Activated naive CD8-positive, alpha-beta T cell treated with anti-CD3 and anti-CD28 coated beads for 36 hours (primary cell): ENCODE results near the gene ZNF135. TPM values are rescaled to one million over a fixed set of nuclear protein-coding genes. Genes with fewer than 3 reads are reported as not detected.

Source experiments
- DNase-seq: peaks from one replicate; pipeline ENCODE4 v3.0.0; 2021
- H3K27ac Mint-ChIP-seq: one replicate; pipeline ENCODE4 v1.8.0; 2022; ENCODE audit warnings: mild to moderate bottlenecking, moderate library complexity, mixed read lengths
- H3K27me3 Mint-ChIP-seq: one replicate; pipeline ENCODE4 v1.8.0; 2022; ENCODE audit warnings: mild to moderate bottlenecking, mixed read lengths
- H3K36me3 Mint-ChIP-seq: one replicate; pipeline ENCODE4 v1.8.0; 2021; ENCODE audit warnings: mild to moderate bottlenecking, mixed read lengths
- H3K4me1 Mint-ChIP-seq: one replicate; pipeline ENCODE4 v1.8.0; 2021; ENCODE audit warnings: mixed read lengths
- H3K4me3 Mint-ChIP-seq: one replicate; pipeline ENCODE4 v1.8.0; 2022; ENCODE audit warnings: mild to moderate bottlenecking, moderate library complexity, mixed read lengths
- H3K9me3 Mint-ChIP-seq: one replicate; pipeline ENCODE4 v1.8.0; 2022; ENCODE audit warnings: mixed read lengths
- total RNA-seq, 2 experiments: library from RNA; stranded (reverse); gene quantifications; one replicate each; pipeline ENCODE4 v1.2.3, GENCODE V29; 2021

Gene ZNF135
- total RNA-seq, 2 experiments from 2014 or later: 2.4 to 2.5 TPM

DNA sequence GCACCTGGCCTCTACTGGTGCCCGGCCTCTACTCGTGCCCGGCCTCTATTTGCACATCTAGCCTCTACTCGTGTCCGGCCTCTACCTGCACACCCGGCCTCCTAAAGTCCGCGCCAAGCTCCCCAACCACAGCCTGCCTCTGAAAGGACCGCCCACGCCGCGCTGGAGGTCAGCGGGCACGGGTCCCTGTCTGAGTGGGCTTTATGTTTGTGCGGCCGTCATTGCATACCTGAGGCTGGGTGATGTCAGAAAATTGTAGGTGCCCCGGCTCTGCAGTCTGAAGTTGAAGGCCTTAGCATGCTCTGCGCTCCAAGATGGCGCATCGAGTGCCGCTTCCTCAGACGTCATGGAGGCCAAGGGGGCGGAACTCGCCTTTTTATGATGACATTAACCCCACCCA, 1.1 kb downstream of the ZNF135 start:
- Mint-ChIP-seq H3K27ac (peak overlapping the region; percentile 54), H3K27me3 (peaks cover 11% of the 10 kb centered on the region), H3K9me3 (peaks cover 39% of the 10 kb centered on the region), H3K36me3 (peaks cover 68% of the 10 kb centered on the region), H3K4me1 (peaks cover 4% of the 10 kb centered on the region), H3K4me3 (peak overlapping the region; percentile 78)
- no peak for DNase-seq

DNA sequence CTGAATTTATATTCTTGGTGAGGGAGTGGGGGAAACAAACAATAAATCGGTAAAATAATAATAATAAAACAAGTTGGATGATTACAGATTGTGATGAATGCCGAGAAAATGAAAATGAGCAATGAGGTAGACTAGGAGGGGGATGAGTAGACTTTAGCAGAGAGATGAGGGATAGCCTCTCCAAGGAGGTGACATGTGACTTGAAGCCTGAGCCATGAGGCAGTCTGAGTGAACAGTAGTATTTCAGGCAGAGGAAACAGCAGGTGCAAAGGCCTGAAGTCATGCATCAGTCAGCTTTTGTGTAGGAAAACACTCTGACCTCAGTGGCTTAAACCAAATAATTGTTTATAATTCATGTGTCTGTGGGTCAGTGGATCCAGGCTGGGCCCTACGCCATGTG, 4.6 kb downstream of the ZNF135 start:
- Mint-ChIP-seq H3K27me3 (no peaks in the 10 kb centered on the region), H3K9me3 (peaks cover 54% of the 10 kb centered on the region)

DNA sequence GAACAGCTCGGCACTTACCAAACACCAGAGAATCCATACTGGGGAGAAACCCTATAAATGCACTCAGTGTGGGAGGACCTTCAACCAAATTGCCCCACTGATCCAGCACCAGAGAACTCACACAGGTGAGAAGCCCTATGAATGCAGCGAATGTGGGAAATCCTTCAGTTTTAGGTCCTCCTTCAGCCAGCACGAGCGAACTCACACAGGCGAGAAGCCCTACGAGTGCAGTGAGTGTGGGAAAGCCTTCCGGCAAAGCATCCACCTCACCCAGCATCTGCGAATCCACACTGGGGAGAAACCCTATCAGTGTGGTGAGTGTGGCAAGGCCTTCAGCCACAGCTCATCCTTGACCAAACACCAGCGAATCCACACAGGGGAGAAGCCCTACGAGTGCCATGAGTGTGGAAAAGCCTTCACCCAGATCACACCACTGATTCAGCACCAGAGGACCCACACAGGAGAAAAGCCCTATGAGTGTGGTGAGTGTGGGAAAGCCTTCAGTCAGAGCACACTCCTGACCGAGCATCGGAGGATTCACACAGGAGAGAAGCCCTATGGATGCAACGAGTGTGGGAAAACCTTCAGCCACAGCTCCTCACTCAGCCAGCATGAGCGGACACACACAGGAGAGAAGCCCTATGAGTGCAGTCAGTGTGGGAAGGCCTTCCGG, 8.3 kb downstream of the ZNF135 start:
- H3K4me3 Mint-ChIP-seq: no peak overlapping the region
- no peaks in the 10 kb centered on the region for H3K4me1 Mint-ChIP-seq
- DNase-seq: no peak
- no peak overlapping the region for H3K27ac Mint-ChIP-seq
- peaks cover 76% of the 10 kb centered on the region for H3K36me3 Mint-ChIP-seq
- H3K27me3 Mint-ChIP-seq: no peaks in the 10 kb centered on the region
- peaks cover 65% of the 10 kb centered on the region for H3K9me3 Mint-ChIP-seq

More for the DNA sequence above, 4.6 kb downstream of the ZNF135 start:
- Mint-ChIP-seq H3K4me1 (peaks cover 3% of the 10 kb centered on the region), H3K36me3 (peaks cover 90% of the 10 kb centered on the region), H3K4me3 (no peak overlapping the region), H3K27ac (no peak overlapping the region)
- DNase-seq: no peak

DNA sequence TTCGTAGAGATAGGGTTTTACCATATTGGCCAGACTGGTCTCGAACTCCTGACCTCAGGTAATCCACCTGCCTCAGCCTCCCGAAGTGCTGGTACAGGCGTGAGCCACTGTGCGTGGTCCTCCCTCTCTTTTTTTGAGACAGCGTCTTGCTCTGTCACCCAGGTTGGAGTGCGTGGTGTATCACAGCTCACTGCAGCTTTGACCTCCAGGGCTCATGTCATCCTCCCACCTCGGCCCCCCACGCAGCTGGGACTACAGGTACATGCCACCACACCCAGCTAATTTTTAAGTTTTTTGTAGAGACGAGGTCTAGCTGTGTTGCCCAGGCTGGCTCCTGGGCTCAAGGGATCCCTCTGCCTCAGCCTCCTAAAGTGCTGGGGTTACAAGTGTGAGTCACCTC, 20.7 kb downstream of the ZNF135 start:
- peaks cover 49% of the 10 kb centered on the region for H3K36me3 Mint-ChIP-seq
- H3K4me3 Mint-ChIP-seq: no peak overlapping the region
- H3K4me1 Mint-ChIP-seq: no peaks in the 10 kb centered on the region
- DNase-seq: no peak
- no peak overlapping the region for H3K27ac Mint-ChIP-seq
- H3K27me3 Mint-ChIP-seq: no peaks in the 10 kb centered on the region
- peaks cover 35% of the 10 kb centered on the region for H3K9me3 Mint-ChIP-seq

DNA sequence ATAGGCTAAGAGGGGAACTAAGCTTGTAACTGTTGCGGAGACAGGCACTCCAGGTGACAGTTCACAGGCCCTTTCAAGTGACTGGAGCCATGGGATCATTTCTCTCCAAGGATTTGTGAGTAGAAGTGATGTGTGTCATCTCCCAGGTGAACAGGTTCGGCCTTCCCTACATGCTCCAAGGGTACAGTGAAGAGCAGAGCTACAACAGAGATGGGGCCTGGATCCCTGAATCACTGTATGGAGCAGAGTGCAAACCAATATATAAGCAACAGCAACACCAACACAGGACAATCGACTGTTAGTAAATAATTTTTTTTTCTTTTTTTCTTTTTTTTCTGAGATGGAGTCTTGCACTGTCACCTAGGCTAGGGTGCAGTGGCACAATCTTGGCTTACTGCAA, 23.9 kb downstream of the ZNF135 start:
- H3K4me3 Mint-ChIP-seq: no peak overlapping the region
- H3K36me3 Mint-ChIP-seq: peaks cover 65% of the 10 kb centered on the region
- no peak for DNase-seq
- H3K27ac Mint-ChIP-seq: no peak overlapping the region
- H3K4me1 Mint-ChIP-seq: no peaks in the 10 kb centered on the region
- H3K27me3 Mint-ChIP-seq: no peaks in the 10 kb centered on the region
- peaks cover 31% of the 10 kb centered on the region for H3K9me3 Mint-ChIP-seq

DNA sequence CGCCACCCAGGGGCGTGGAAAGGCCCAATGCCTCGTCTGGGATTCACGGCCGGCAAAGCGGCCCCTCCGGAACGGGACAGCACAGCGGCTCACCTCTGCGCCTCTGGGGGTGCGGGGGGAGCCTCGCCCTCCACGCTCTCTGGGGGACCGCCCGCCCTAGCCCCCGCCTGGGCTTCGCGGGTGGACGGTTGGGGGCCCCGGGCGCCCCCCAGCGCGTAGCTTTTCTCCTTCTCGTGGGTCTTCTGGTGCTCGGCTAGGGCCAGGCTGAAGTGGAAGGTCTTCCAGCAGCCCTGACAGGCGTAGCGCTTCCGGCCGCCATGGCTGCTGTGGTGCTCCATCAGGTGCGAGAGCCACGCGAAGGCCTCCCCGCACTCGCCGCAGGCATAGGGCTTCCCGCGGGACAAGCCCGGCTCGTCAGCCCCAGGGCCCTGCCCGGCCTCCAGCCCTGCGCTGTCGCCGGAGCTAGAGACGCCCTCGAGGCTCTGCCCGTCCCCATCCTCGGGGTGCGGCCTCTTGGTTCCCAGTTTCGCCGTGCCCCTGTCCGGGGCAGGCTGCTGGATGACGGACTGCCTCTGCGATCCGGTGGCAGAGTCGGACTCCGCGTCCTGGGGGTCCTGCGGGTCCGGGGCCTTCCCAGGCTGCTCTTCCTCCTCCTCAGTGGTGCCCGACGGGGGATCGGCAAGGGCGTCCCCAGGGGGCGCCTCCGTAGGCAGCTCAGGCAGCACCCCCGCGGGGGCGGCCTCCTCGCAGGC, 25.7 kb downstream of the ZNF135 start:
- Mint-ChIP-seq H3K27ac (no peak overlapping the region), H3K9me3 (peaks cover 29% of the 10 kb centered on the region), H3K4me1 (no peaks in the 10 kb centered on the region), H3K4me3 (no peak overlapping the region), H3K36me3 (peaks cover 72% of the 10 kb centered on the region), H3K27me3 (no peaks in the 10 kb centered on the region)
- no peak for DNase-seq

DNA sequence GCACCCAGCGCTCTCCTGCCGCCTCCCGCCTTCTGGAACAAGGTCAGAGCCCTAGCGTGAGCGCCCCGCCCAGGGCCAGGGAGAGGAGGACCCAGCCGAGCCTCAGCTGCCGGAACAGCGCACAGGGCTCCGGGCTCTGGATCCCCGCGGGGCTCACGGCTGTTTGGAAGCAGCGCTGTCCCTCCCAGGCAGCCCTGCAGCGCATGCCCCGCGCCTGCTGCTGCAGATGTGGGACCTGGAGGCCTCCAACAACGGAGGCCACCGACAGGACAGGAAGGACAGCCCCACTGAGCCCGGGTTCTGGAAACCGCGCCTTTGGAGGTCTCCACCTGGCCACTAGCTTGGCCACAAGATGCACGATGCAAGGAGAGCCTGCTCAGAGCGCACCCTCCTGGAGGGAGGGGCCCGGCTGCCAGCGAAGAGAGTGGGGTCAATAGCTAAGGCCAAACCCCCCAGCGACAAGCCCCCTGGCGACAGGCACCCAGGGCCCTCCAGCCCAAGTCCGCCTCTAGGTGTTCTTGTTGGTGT, 26.3 kb downstream of the ZNF135 start:
- no peak for DNase-seq
- Mint-ChIP-seq H3K4me1 (no peaks in the 10 kb centered on the region), H3K27me3 (no peaks in the 10 kb centered on the region), H3K4me3 (no peak overlapping the region), H3K27ac (no peak overlapping the region), H3K9me3 (peaks cover 22% of the 10 kb centered on the region), H3K36me3 (peaks cover 71% of the 10 kb centered on the region)

DNA sequence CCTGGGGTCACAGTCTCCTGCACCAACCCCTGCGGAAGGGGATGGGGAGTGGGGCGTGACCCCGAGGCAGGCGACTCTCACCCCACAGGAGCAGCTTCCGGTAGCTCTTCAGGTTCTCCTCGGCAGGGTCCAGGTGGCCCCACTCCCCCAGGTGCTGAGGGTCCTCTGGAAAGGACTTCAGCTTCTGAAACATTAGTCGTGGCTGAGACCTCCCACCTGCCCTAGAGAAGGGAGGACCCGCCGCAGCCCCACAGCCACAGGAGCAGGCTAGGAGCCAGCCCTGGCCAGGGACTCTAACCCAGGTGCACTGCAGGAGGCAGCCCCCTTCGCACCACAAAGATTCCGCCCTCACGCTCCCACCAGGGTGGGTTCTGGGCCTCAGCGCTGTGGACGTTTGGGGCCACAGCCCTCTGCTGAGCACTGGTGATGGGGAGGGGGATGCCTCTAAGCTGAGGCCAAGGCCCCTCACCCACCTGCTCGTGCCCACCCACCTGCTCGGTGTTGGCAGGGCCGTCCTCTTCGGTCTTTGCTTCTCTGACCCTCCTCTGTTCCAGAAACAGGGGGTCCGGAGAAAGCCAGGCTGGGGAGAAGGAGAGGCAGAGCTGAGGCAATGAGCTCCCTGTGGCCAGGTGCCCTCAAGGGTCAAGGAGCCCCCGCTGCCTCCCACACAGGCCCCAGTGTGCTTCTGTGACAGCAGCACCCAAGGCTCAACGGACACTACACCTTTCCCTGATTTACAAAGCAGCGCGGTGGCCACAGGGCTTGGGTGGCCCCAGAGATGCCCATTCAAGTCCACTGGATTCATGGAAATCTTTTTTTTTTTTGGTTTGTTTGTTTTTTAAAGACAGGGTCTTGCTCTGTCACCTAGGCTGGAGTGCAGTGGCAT, 28.0 kb downstream of the ZNF135 start:
- H3K27me3 Mint-ChIP-seq: no peaks in the 10 kb centered on the region
- H3K36me3 Mint-ChIP-seq: peaks cover 69% of the 10 kb centered on the region
- DNase-seq: no peak
- no peaks in the 10 kb centered on the region for H3K4me1 Mint-ChIP-seq
- H3K4me3 Mint-ChIP-seq: no peak overlapping the region
- no peak overlapping the region for H3K27ac Mint-ChIP-seq
- H3K9me3 Mint-ChIP-seq: peaks cover 17% of the 10 kb centered on the region

DNA sequence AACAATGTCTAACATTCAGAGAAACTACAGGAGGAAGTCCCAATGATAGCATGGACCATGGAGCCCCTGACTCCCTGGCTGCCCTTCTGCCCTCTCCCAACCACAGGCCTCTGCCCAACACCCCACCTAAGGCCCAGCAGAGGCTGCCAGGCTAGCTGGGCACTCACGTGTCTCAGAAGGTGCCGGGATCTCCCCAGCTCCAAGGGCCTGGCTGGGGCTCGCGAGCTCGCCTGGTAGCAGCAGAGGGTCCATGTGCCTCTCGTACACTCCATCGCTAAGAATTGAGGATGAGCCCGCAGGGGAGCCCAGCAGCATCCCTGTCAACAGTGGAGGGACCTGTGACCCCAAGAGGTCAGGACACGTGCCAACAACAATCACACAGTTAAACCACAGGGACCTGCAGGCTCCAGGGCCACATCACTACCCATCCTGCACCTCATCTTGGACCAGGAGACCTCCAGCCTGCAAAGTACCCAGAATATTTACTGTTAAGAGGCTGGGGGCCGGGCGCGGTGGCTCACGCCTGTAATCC, 29.5 kb downstream of the ZNF135 start:
- Mint-ChIP-seq H3K4me1 (peaks cover 3% of the 10 kb centered on the region), H3K36me3 (peaks cover 69% of the 10 kb centered on the region), H3K9me3 (peaks cover 17% of the 10 kb centered on the region)

DNA sequence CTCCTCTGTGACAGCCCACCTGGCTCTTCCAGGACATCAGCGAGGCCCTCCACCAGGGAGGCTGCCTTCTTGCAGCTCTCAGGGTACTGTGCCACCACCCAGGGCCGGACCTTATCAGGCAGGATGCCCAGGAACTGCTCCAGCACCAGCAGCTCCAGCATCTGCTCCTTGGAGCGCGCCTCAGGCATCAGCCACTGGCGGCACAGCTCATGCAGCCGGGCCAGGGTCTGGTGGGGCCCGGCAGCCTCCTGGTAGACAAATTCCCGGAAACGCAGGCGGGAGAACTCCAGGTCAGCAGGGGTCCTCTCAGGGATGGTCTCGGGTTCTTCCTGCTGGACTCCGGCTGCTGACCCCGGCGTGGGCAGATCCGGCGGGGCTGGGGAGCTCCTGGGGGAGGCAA, 30.8 kb downstream of the ZNF135 start:
- H3K4me3 Mint-ChIP-seq: no peak overlapping the region
- H3K4me1 Mint-ChIP-seq: peaks cover 3% of the 10 kb centered on the region
- H3K27me3 Mint-ChIP-seq: no peaks in the 10 kb centered on the region
- no peak overlapping the region for H3K27ac Mint-ChIP-seq
- peaks cover 67% of the 10 kb centered on the region for H3K36me3 Mint-ChIP-seq
- no peak for DNase-seq
- peaks cover 16% of the 10 kb centered on the region for H3K9me3 Mint-ChIP-seq

More for the DNA sequence above, 29.5 kb downstream of the ZNF135 start:
- no peak for DNase-seq
- Mint-ChIP-seq H3K27me3 (no peaks in the 10 kb centered on the region), H3K27ac (no peak overlapping the region), H3K4me3 (no peak overlapping the region)

DNA sequence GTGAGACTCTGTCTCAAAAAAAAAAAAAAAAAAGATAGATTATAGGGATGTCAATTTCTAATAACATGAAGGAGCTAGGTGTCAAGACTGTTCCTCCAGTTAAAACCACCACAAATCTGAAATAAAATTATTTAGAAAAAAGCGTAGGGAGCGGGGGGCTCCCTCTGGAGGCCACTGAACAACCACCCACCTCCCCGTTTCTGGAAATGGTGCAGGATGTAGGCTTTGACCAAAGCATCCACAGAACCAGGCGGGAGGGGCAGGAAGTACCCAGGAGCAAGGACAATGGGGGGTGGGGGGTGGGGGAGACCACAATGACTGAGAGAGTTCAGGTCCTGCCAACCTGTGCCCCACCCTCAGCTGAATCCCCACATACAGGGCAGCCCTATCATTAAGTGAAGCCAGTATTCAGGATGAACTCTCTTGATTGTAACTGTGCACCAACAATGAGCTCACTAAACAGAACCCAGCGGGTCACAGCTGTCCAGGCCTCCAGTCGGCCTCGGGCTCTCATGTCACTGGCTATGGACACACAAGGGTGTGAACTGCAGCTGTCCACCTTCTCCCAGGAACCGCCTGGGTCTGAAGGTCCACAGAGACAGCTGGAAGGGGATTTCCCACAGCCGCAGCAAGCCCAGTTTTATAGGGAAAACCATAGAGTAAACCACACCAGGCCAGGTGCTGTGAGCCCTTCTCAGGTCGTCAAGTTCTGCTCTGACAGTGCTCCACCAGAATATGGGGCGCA, 32.3 kb downstream of the ZNF135 start:
- no peak for DNase-seq
- H3K27ac Mint-ChIP-seq: no peak overlapping the region
- H3K27me3 Mint-ChIP-seq: no peaks in the 10 kb centered on the region
- peaks cover 3% of the 10 kb centered on the region for H3K4me1 Mint-ChIP-seq
- H3K36me3 Mint-ChIP-seq: peaks cover 68% of the 10 kb centered on the region
- no peak overlapping the region for H3K4me3 Mint-ChIP-seq
- peaks cover 20% of the 10 kb centered on the region for H3K9me3 Mint-ChIP-seq

DNA sequence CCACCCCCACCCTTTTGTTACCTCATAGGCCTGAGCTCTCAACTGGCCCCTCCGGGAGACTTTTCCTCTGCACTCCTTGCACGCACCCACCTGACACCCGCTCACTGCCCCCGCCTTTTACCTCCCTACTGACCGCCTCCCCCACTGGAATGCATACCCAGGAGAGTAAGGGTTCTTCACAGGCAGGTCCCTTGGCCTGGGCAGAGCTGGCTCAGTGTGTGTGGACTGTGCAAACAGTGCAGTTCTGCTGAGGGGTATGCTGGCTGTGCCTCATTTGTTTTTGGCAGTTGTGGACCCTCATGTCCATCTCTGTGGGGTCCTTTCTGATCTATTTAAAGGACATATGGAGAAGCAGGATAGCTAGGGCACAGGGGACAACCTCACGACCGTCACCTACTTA, 34.0 kb downstream of the ZNF135 start:
- DNase-seq: no peak
- H3K27me3 Mint-ChIP-seq: no peaks in the 10 kb centered on the region
- peaks cover 9% of the 10 kb centered on the region for H3K4me1 Mint-ChIP-seq
- H3K9me3 Mint-ChIP-seq: peaks cover 23% of the 10 kb centered on the region
- no peak overlapping the region for H3K4me3 Mint-ChIP-seq
- H3K27ac Mint-ChIP-seq: no peak overlapping the region
- H3K36me3 Mint-ChIP-seq: peaks cover 60% of the 10 kb centered on the region

DNA sequence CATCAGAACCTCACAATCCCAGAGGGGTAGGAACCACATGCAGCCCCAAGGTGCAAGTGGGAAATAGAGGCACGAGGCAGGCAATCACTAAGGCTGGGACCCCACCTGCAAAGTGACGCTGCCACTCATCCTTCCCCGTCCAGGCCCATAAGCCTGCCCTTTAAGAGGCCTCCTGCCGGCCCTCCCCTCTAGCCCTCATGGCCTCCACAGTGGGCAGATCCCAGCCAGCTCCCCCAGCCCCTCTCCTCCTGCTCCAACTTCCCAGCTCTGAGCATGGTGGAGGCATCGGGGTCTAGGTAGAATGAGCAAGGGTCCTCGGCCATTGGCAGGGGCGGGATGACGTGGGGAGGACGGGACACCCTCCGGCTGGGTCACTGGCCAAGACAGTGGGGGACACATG, 36.2 kb downstream of the ZNF135 start:
- Mint-ChIP-seq H3K36me3 (peaks cover 48% of the 10 kb centered on the region), H3K27me3 (no peaks in the 10 kb centered on the region), H3K4me3 (no peak overlapping the region), H3K27ac (no peak overlapping the region), H3K9me3 (peaks cover 35% of the 10 kb centered on the region), H3K4me1 (peaks cover 15% of the 10 kb centered on the region)
- DNase-seq: no peak

DNA sequence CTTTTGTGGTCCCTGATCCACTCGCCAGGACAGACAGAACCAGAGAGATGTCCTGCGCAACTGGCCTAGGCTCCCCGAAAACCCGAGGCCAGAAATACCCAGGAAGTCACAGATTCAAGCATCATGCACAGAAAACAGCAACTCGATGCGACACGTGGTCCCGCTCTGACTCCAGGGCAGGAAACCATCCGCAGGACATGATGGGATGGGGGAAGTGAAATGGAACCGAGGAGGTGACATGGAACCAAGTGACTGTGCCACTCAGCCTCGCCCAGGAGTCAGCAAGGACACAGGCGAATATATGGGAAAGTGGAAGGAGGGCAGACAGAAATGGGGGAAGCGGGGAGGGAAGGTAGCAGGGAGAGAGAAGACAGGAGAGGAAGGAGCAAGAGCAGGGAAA, 37.8 kb downstream of the ZNF135 start:
- H3K4me1 Mint-ChIP-seq: peaks cover 15% of the 10 kb centered on the region
- H3K4me3 Mint-ChIP-seq: peak overlapping the region; percentile 86
- H3K9me3 Mint-ChIP-seq: peaks cover 35% of the 10 kb centered on the region

More for the DNA sequence above, 37.8 kb downstream of the ZNF135 start:
- H3K27ac Mint-ChIP-seq: peak overlapping the region; percentile 46
- peaks cover 45% of the 10 kb centered on the region for H3K36me3 Mint-ChIP-seq
- no peak for DNase-seq
- H3K27me3 Mint-ChIP-seq: no peaks in the 10 kb centered on the region
